Prostate gland (tissue), 1 donor: ENCODE results near the gene GCGR.

Experiments used
- POLR2A ChIP-seq: fragments of 450-650 bp; IDR thresholded peaks from one replicate; pipeline ENCODE4 v1.6.1; 2016; ENCODE audit warnings: antibody characterized with exemption, mild to moderate bottlenecking
- POLR2AphosphoS5 ChIP-seq: sonication (generic); formaldehyde crosslinking; IDR thresholded peaks from one replicate; pipeline ENCODE4 v1.6.1; 2017; ENCODE audit warnings: antibody characterized with exemption

DNA sequence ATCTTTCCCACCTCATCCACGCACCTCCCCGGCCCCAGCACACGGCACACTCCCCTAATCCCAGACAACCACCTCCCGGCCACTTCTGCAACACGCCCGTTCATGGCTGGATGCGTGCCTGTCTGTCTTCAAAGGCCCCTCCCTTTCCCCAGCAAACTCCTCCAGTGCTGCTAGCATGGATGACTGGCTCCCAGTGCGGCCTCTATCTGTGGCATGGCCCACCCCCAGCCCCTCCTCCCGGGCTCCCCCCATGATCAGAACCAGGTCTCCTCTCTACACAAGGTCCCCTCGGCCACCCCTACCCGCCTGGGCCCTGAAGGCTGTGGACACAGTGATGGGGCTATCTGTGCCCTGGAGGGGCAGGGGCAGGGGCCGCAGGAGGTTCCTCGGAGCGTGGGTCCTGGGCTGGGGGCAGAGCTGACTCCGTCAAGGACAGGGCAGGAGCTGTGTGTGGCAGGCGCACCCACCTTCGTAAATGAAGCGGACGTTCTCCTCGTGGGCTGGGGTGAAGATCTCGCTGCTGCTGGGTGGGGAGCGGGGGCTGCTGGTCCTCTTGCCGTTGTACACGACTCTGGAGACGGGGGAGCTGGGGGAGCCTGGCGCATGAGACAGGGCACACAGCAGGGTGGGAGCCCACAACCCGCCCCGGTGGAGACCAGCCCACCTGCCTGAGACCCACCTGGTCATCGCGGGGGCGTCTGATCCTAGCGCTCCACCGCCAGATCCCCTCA lies 20.0 kb downstream of the GCGR start:
- no peak for TF ChIP-seq POLR2AphosphoS5
- TF ChIP-seq POLR2A = no peak
